Peyer's patch (tissue), 4 donors: Measurements from ENCODE around the gene CPS1.

ENCODE experiments used
- POLR2A ChIP-seq, 2 donors: fragments of 450-650 bp; IDR thresholded peaks; one replicate each; pipeline ENCODE4 v1.5.1; 2017; ENCODE audit warnings: antibody characterized with exemption in 2 of 2, mild to moderate bottlenecking in 2 of 2, moderate library complexity in 2 of 2
- TF ChIP-seq, protein P1 (sequence below), 6 experiments: fragments of 450-650 bp in 4 of 6; fragments of 200-600 bp in 2 of 6; sonication (generic) in 1 of 6; IDR thresholded peaks; one replicate each; pipeline ENCODE4 v1.5.1; 2017 to 2019; ENCODE audit warnings: antibody characterized with exemption in 6 of 6, mild to moderate bottlenecking in 3 of 6, moderate library complexity in 1 of 6

DNA sequence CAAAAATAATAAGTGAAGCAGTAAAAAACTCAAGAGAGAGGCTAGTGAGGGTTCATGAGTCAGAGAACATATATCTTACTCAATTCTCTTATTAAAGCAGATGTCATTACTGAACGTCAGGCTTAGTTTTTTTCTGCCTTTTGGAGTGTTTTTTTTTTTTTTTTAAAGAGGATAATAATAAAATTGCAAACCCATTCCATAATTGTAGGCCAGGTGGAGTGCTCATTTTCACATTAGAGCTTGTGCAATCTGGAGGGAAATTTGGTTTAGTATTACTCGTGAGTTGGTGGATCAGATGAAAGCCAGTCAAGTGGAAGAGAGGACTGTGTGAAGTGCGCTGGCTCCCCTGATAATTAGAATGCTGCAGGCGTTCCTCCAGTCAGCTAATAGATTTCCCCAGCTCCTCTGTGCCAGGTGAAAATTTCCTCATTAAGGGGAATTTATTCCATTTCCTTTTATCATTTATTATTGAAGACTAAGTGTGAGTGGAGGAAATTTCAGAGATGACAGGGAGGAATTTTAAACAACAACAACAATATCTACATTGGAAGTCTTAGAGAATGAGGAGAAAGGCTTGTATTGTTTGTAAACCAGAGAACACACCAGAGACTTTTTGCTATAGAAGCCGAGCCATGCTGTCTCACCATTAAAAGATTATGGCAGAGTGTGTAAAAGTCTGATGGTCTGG, 74.6 kb downstream of the CPS1 start:
- TF ChIP-seq, protein P1, sequence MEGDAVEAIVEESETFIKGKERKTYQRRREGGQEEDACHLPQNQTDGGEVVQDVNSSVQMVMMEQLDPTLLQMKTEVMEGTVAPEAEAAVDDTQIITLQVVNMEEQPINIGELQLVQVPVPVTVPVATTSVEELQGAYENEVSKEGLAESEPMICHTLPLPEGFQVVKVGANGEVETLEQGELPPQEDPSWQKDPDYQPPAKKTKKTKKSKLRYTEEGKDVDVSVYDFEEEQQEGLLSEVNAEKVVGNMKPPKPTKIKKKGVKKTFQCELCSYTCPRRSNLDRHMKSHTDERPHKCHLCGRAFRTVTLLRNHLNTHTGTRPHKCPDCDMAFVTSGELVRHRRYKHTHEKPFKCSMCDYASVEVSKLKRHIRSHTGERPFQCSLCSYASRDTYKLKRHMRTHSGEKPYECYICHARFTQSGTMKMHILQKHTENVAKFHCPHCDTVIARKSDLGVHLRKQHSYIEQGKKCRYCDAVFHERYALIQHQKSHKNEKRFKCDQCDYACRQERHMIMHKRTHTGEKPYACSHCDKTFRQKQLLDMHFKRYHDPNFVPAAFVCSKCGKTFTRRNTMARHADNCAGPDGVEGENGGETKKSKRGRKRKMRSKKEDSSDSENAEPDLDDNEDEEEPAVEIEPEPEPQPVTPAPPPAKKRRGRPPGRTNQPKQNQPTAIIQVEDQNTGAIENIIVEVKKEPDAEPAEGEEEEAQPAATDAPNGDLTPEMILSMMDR (IDR thresholded peaks at IDR 0.05) = no peak
- no peak for TF ChIP-seq POLR2A (IDR thresholded peaks at IDR 0.05)
